Activated CD8-positive, alpha-beta memory T cell treated with anti-CD3 and anti-CD28 coated beads for 48 hours (primary cell): ENCODE measurements around the gene TAF1B.
"Not testable (repeated sequence)": the region's sequence is repeated elsewhere in the genome, so short reads cannot be mapped to it uniquely, and the experiment has no call there.

Source experiments
- DNase-seq, 3 experiments: peaks; one replicate each; pipeline ENCODE4 v3.0.0-alpha.2; 2020; ENCODE audit warnings: low read depth in 2 of 3, low spot score in 2 of 3

The TAF1B gene

GRCh38 chr2:9879455-9880194, 36.4 kb downstream of the TAF1B start:
- no peak for DNase-seq

- no peak for DNase-seq
Measured at GRCh38 chr2:9883897-9884296, 40.6 kb downstream of the TAF1B start.

GRCh38 chr2:9884436-9884835, 41.2 kb downstream of the TAF1B start:
- no peak for DNase-seq

GRCh38 chr2:9885036-9885684, 41.9 kb downstream of the TAF1B start:
- DNase-seq = no peak

GRCh38 chr2:9887513-9887912, 44.2 kb downstream of the TAF1B start:
- no peak for DNase-seq

- DNase-seq = no peak
Measured at GRCh38 chr2:9889812-9890261, 46.6 kb downstream of the TAF1B start.

GRCh38 chr2:9892236-9892635, 49.0 kb downstream of the TAF1B start:
- no peak for DNase-seq

- no peak for DNase-seq
Measured at GRCh38 chr2:9895669-9896590, 52.7 kb downstream of the TAF1B start.

- DNase-seq = peak; percentile 13 to 49 (median 23)
Measured at GRCh38 chr2:9897331-9897737, 54.1 kb downstream of the TAF1B start.

GRCh38 chr2:9897846-9898245, 54.6 kb downstream of the TAF1B start:
- no peak for DNase-seq

- no peak for DNase-seq
Measured at GRCh38 chr2:9905413-9905812, 62.1 kb downstream of the TAF1B start.

GRCh38 chr2:9907402-9907801, 64.1 kb downstream of the TAF1B start:
- no peak for DNase-seq

- DNase-seq = no peak
Measured at GRCh38 chr2:9908639-9909038, 65.4 kb downstream of the TAF1B start.

GRCh38 chr2:9909106-9909505, 65.8 kb downstream of the TAF1B start:
- no peak for DNase-seq

- DNase-seq = no peak
Measured at GRCh38 chr2:9910699-9911098, 67.4 kb downstream of the TAF1B start.

- no peak for DNase-seq
Measured at GRCh38 chr2:9912468-9912867, 69.2 kb downstream of the TAF1B start.

- DNase-seq = peak in 2 of 3 experiments; percentile 9 to 20
Measured at GRCh38 chr2:9914384-9915065, 71.3 kb downstream of the TAF1B start.

GRCh38 chr2:9918275-9918674, 75.0 kb downstream of the TAF1B start:
- DNase-seq = no peak

GRCh38 chr2:9919512-9919911, 76.2 kb downstream of the TAF1B start:
- DNase-seq = no peak

GRCh38 chr2:9927020-9927419, 83.7 kb downstream of the TAF1B start:
- not testable (repeated sequence) for DNase-seq

GRCh38 chr2:9937258-9937657, 94.0 kb downstream of the TAF1B start:
- DNase-seq = no peak
